ENCODE results near the gene PRKCB.

PRKCB gene

GRCh38 chr16:23959072-23959751 is 123.4 kb downstream of the PRKCB start:
- Histone ChIP-seq H3K9ac (ENCODE audit: low read length) (no peak overlapping the region), H3K4me1 (ENCODE audit: control insufficient read depth, insufficient read depth, low read length) (no peaks in the 10 kb centered on the region), H3K36me3 (ENCODE audit: control insufficient read depth, insufficient read depth, low read length) (no peaks in the 10 kb centered on the region), H3K27me3 (ENCODE audit: control insufficient read depth, insufficient read depth, low read length) (no peaks in the 10 kb centered on the region), H3K4me3 (ENCODE audit: low read length) (no peak overlapping the region), H3K27ac (ENCODE audit: low read depth, low read length) (no peak overlapping the region)

GRCh38 chr16:23959752-23960072 is 123.9 kb downstream of the PRKCB start:
- Histone ChIP-seq H3K4me1 (ENCODE audit: control insufficient read depth, insufficient read depth, low read length) (no peaks in the 10 kb centered on the region), H3K9ac (ENCODE audit: low read length) (no peak overlapping the region), H3K4me3 (ENCODE audit: low read length) (no peak overlapping the region), H3K36me3 (ENCODE audit: control insufficient read depth, insufficient read depth, low read length) (no peaks in the 10 kb centered on the region), H3K27me3 (ENCODE audit: control insufficient read depth, insufficient read depth, low read length) (no peaks in the 10 kb centered on the region), H3K27ac (ENCODE audit: low read depth, low read length) (no peak overlapping the region)

GRCh38 chr16:23960081-23960885 is 124.5 kb downstream of the PRKCB start:
- Histone ChIP-seq H3K9ac (ENCODE audit: low read length) (no peak overlapping the region), H3K27ac (ENCODE audit: low read depth, low read length) (no peak overlapping the region), H3K4me3 (ENCODE audit: low read length) (no peak overlapping the region), H3K4me1 (ENCODE audit: control insufficient read depth, insufficient read depth, low read length) (no peaks in the 10 kb centered on the region), H3K27me3 (ENCODE audit: control insufficient read depth, insufficient read depth, low read length) (no peaks in the 10 kb centered on the region), H3K36me3 (ENCODE audit: control insufficient read depth, insufficient read depth, low read length) (no peaks in the 10 kb centered on the region)

- Histone ChIP-seq H3K4me1 (ENCODE audit: control insufficient read depth, insufficient read depth, low read length) (no peaks in the 10 kb centered on the region), H3K27ac (ENCODE audit: low read depth, low read length) (no peak overlapping the region), H3K4me3 (ENCODE audit: low read length) (no peak overlapping the region), H3K36me3 (ENCODE audit: control insufficient read depth, insufficient read depth, low read length) (no peaks in the 10 kb centered on the region), H3K9ac (ENCODE audit: low read length) (no peak overlapping the region), H3K27me3 (ENCODE audit: control insufficient read depth, insufficient read depth, low read length) (no peaks in the 10 kb centered on the region)
Observed at GRCh38 chr16:23962001-23962400, 126.2 kb downstream of the PRKCB start.

GRCh38 chr16:23964136-23964535 is 128.4 kb downstream of the PRKCB start:
- Histone ChIP-seq H3K27ac (ENCODE audit: low read depth, low read length) (no peak overlapping the region), H3K27me3 (ENCODE audit: control insufficient read depth, insufficient read depth, low read length) (no peaks in the 10 kb centered on the region), H3K4me3 (ENCODE audit: low read length) (no peak overlapping the region), H3K9ac (ENCODE audit: low read length) (no peak overlapping the region), H3K4me1 (ENCODE audit: control insufficient read depth, insufficient read depth, low read length) (no peaks in the 10 kb centered on the region), H3K36me3 (ENCODE audit: control insufficient read depth, insufficient read depth, low read length) (no peaks in the 10 kb centered on the region)

GRCh38 chr16:23965137-23965733 is 129.5 kb downstream of the PRKCB start:
- Histone ChIP-seq H3K4me1 (ENCODE audit: control insufficient read depth, insufficient read depth, low read length) (no peaks in the 10 kb centered on the region), H3K27ac (ENCODE audit: low read depth, low read length) (no peak overlapping the region), H3K9ac (ENCODE audit: low read length) (no peak overlapping the region), H3K36me3 (ENCODE audit: control insufficient read depth, insufficient read depth, low read length) (no peaks in the 10 kb centered on the region), H3K4me3 (ENCODE audit: low read length) (no peak overlapping the region), H3K27me3 (ENCODE audit: control insufficient read depth, insufficient read depth, low read length) (no peaks in the 10 kb centered on the region)

GRCh38 chr16:23966597-23967394 is 131.0 kb downstream of the PRKCB start:
- Histone ChIP-seq H3K9ac (ENCODE audit: low read length) (no peak overlapping the region), H3K27ac (ENCODE audit: low read depth, low read length) (no peak overlapping the region), H3K27me3 (ENCODE audit: control insufficient read depth, insufficient read depth, low read length) (no peaks in the 10 kb centered on the region), H3K4me3 (ENCODE audit: low read length) (no peak overlapping the region), H3K36me3 (ENCODE audit: control insufficient read depth, insufficient read depth, low read length) (no peaks in the 10 kb centered on the region), H3K4me1 (ENCODE audit: control insufficient read depth, insufficient read depth, low read length) (no peaks in the 10 kb centered on the region)

GRCh38 chr16:23967775-23968174 is 132.0 kb downstream of the PRKCB start:
- Histone ChIP-seq H3K27ac (ENCODE audit: low read depth, low read length) (no peak overlapping the region), H3K4me1 (ENCODE audit: control insufficient read depth, insufficient read depth, low read length) (no peaks in the 10 kb centered on the region), H3K4me3 (ENCODE audit: low read length) (no peak overlapping the region), H3K9ac (ENCODE audit: low read length) (no peak overlapping the region), H3K36me3 (ENCODE audit: control insufficient read depth, insufficient read depth, low read length) (no peaks in the 10 kb centered on the region), H3K27me3 (ENCODE audit: control insufficient read depth, insufficient read depth, low read length) (no peaks in the 10 kb centered on the region)

GRCh38 chr16:23968176-23968575 is 132.4 kb downstream of the PRKCB start:
- no peaks in the 10 kb centered on the region for H3K4me1 ChIP-seq (ENCODE audit: control insufficient read depth, insufficient read depth, low read length)
- no peaks in the 10 kb centered on the region for H3K27me3 ChIP-seq (ENCODE audit: control insufficient read depth, insufficient read depth, low read length)
- no peaks in the 10 kb centered on the region for H3K36me3 ChIP-seq (ENCODE audit: control insufficient read depth, insufficient read depth, low read length)
- no peak overlapping the region for H3K27ac ChIP-seq (ENCODE audit: low read depth, low read length)
- H3K9ac ChIP-seq (ENCODE audit: low read length): no peak overlapping the region
- no peak overlapping the region for H3K4me3 ChIP-seq (ENCODE audit: low read length)

- Histone ChIP-seq H3K27me3 (ENCODE audit: control insufficient read depth, insufficient read depth, low read length) (no peaks in the 10 kb centered on the region), H3K27ac (ENCODE audit: low read depth, low read length) (no peak overlapping the region), H3K36me3 (ENCODE audit: control insufficient read depth, insufficient read depth, low read length) (no peaks in the 10 kb centered on the region), H3K4me3 (ENCODE audit: low read length) (no peak overlapping the region), H3K9ac (ENCODE audit: low read length) (no peak overlapping the region), H3K4me1 (ENCODE audit: control insufficient read depth, insufficient read depth, low read length) (no peaks in the 10 kb centered on the region)
Observed at GRCh38 chr16:23969468-23970297, 133.9 kb downstream of the PRKCB start.

- H3K36me3 ChIP-seq (ENCODE audit: control insufficient read depth, insufficient read depth, low read length): no peaks in the 10 kb centered on the region
- no peak overlapping the region for H3K9ac ChIP-seq (ENCODE audit: low read length)
- H3K27me3 ChIP-seq (ENCODE audit: control insufficient read depth, insufficient read depth, low read length): no peaks in the 10 kb centered on the region
- H3K4me3 ChIP-seq (ENCODE audit: low read length): no peak overlapping the region
- H3K27ac ChIP-seq (ENCODE audit: low read depth, low read length): no peak overlapping the region
- H3K4me1 ChIP-seq (ENCODE audit: control insufficient read depth, insufficient read depth, low read length): no peaks in the 10 kb centered on the region
Observed at GRCh38 chr16:23974223-23974622, 138.4 kb downstream of the PRKCB start.

Measured in rectal smooth muscle tissue (tissue), 1 donor.